ENCODE results near the gene AK8.

The AK8 gene
- total RNA-seq = 0.06 to 2.6 (median 0.79) reads per million in 17 experiments

DNA sequence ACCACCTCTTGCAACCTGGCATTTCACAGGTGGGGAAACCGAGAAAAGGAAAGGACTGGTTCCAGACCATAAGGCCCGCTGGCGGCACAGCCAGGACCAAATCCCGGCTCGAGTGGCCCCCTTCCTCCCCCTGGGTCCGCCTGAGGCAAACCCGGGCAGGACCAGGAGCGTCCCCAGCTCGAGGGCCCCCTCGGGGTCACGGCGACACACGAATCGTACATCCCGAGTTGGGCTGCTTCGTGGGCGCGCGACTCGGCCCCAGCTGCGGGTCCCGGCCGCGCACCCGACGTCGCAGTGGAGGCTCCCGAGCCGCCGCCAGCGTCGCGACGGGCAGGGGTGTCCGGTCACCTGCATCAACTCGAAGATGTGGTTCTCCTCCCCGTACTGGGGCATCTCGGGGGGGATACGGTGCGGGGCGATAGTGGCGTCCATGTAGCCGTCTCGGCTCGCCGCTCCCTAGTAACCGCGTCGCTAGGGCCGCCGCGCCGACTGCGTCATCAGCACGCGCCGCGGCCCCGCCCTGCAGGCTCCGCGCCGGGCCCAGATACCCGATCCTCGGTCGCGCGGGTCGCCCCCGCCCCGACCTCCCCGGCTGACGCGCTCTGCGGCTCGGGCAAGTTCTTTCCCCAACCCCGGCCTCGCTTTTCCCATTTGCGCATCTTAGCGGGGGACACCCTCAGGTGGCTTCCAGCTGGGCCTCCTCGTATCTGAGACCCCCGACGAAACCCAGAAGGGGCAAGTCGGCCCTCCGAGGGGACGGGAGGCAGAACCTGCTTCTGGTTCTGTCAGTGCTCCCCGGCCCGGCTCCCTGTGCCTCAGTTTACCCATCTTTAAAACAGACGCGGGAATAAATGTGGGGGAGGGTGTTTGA, at the start of gene AK8:
AK8 (minus strand) TSS at position 461 of the 871 bp plus-strand sequence; CDS start at position 432, 29 bp downstream.
- DNase-seq = peak; percentile 78 to 93 (median 88)

GRCh38 chr9:132927704-132928103, 49.6 kb upstream of the AK8 start:
- no peak for DNase-seq

DNA sequence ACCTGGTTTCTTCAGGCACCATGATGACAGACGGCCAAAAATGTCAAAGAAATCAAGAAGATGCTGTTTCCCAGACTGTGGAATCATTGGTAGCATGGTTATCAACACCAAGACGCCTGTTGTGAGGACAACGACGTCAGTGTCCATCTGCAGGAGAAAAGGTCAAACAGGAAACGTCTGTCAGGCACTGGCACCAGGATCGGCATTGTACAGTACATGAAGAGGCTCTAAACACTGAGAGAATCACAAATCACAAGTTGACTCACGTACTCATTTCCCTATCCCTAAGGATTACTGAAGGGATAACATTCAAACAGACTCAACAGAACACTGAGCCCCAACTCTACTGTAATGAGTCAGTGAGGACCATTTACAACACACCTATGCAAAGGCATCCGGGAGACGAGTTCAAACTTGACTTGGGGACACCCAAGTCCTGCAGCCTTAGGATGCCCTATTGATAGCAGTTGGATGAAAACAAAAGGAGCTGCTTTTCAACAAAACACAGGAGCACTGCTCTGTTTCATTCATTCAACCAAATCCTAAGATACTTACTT, 45.3 kb upstream of the AK8 start:
- no peak for DNase-seq

GRCh38 chr9:132919614-132920268, 41.7 kb upstream of the AK8 start:
- no peak for DNase-seq

- no peak for DNase-seq
Observed at GRCh38 chr9:132914924-132915323, 36.8 kb upstream of the AK8 start.

GRCh38 chr9:132912131-132912530, 34.0 kb upstream of the AK8 start:
- no peak for DNase-seq

- no peak for DNase-seq
Observed at GRCh38 chr9:132910376-132910775, 32.3 kb upstream of the AK8 start.

DNA sequence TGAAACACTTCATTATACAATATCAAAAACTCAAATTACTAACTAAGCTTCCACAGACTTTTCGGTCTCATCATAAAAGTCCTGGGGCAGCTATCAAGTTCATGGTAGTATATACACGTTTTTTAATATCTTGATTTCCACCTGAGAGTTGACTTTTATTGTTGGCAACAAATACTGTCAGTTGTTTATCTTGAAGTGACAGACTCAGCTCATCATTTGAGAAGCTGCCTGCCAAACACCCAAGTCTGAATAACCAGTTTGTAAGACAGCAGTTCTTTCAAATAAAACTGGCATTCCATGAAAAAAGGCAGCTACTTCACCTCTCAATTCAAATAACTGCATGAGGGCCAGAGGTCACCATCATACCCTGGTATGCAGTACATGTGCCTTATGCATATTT, 31.2 kb upstream of the AK8 start:
- no peak for DNase-seq

- no peak for DNase-seq
Observed at GRCh38 chr9:132908635-132909034, 30.6 kb upstream of the AK8 start.

DNA sequence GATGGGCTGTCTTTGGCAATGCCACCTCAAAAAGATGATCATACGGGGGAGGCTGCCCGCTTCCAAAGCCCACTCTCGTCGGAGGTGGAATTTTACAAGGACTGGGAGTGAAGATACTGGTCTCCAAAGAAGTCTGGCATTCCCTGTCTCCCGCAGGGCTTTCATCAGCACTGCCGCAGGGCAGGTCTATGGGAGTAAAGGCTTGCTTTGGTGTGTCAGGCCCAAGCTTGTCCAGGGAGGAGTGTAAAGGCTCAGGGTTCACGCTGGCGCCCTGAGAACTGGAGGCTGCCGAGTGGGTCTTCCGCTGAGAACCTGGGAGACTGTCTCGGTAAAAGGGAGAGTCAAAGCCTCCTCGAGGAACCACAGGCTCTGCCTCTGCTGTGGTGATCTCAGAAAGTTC, 27.6 kb upstream of the AK8 start:
- no peak for DNase-seq

GRCh38 chr9:132903574-132904492, 25.7 kb upstream of the AK8 start:
- no peak for DNase-seq

- peak; percentile 84 to 90 (median 86) for DNase-seq
Observed at GRCh38 chr9:132901858-132902831, 24.1 kb upstream of the AK8 start.

DNA sequence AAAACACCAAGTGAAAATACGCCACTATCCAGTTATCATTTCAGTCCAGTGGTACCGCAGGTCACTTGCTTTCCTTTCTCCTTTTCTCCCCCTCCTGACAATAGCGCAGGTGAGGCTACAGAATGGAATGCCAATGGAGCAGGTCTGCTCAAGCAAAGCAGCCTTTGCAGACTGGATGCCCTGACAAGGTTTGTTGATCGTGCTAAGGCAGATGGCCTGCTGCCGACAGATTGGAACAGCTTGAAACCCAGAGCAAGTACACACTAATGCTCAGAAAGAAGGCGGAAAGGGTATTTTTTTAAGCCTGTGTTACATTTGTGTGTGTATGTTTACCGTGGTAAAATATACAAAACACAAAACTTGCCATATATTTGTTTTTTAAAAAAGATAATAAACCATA, 20.0 kb upstream of the AK8 start:
- no peak for DNase-seq

DNA sequence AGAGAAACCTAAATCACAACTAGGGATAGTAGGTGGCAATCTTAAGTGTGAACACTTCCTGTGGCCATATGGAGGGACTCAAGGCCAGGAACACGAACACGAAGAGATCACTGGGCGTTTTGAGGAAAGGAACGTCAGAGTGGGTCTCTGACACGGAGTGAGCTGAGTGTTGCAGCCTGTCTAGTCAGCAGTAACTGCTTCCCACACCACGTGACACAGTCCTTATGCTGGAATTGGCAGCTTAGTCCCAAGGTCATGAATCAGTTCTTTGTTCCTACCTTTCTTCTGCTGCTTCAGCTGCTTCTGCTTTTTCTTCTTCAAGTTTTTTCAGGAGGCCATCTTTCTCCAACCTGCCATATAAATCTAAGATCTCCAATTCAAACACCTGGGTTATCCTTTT, 18.8 kb upstream of the AK8 start:
- DNase-seq = peak; percentile 21 to 61 (median 46)

DNA sequence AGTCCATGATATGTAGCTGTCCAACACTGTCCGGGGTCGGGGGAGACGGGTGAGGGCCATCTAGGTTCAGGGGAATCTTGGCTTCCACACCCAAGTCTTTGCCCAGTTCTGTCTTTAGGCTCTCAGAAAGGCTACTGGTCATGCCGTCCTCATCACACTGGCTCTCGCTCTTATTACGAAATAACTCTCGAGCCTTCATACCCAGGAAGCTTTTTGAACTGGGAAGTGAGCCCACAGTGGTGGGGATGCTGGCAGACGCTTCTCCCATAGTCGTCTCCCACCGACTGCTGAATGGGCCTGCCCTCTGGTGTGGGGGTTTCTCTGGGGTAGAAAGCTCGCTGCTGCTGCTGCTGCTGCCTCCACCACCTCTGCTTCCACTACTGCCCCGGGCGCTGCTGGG, 18.2 kb upstream of the AK8 start:
- no peak for DNase-seq

DNA sequence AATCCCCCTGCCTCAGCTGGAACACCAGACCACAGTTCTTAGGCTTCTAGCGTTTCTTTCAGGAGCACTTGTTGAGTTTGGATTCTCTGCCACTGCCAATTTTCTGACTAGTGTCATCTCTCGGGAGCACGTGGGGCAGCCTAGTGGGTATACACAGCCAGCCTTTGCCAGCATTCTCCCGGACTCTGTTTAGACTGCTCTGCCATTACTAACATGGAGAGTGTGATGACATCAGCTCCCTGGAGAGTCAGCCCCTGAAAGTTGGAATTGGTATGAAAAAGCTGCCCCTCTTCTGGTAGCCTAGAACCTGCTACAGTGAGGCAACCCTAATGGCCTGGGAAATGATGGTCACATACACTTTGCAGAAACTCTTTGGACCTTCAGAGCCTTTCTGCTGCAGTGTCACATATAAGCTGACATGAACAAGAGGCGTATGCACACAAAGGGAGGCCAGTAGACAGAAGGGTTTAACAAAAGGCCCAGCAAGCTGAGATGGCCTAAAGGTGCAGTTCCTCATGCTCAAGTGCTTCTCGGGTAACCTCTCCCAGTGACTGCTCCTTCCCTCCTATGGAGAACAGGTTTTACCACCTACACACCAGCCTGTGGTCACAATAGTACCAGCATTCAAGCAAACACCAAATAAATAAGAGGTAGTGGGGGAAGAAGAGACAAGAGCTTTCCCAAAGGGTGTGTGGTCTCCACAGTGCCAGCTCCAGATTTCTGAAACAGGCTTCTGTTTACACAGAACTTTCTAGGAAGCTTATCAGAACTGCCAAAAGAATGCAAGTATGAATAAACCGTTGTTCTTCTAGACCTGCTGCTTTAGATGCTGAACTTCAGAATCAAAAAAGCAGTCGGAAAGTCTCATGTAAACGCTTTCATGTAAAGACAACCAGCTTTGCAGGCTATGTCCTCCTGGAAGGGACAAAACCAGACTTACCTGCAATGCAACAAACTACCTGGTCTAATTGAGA, 17.1 kb upstream of the AK8 start:
- no peak for DNase-seq

DNA sequence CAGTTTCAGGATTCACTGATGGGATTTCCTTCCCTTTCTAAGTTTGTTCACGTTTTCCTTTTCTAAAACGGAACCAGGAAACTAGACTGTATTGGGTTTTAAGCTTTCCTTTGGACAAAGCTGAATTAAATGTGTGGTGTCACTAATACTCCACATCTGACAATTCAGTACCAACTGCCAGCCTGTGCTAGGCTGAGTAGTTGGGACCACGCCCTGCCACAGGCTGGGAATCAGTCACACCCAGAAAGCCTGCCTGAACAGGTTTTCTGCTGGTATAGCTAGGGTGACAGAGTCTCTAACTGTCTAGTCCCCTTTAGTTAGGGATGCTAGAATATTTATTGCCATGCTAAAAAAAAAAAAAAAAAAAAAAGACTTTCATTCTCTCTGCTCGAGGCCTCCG, 16.3 kb upstream of the AK8 start:
- no peak for DNase-seq

DNA sequence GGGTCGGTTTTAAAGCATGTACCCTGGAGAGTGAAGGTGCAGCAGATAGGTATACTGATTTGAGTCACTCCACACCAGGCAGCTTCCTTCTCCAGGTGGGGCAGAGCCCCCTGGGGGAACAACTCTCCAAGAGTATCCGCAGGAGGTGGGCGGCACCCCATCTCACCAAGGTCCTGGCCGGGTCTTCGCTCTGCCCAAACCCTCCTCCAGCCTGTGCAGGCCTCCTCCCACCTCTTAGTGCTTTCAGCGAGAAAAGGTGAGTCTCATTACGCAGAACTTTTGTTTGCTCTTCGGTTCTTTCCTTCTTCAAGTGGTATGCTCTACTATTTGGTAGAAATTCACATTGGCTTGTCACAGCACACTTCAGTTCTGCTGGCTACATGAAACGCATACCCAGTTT, 14.3 kb upstream of the AK8 start:
- DNase-seq = no peak

DNA sequence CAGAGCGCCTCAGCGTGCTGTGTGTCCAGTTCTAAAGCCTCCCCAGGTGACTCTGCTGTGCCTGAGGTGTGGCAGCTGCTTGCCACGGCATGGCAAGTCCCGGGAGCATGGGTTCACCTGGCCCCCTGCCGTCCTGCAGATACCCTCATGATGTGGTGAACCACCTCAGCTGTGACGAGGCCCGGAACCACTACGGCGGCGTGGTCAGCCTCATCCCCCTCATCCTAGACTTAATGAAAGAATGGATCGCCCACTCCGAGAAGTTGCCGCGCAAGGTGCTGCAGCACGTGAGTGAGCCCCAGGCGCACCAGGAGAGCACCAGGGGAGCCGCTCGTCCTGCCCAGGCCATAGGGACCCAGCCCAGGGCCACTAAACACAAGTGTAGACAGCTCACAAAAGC, 10.1 kb upstream of the AK8 start:
- no peak for DNase-seq

Measured in suppressor macrophage (primary cell).